ENCODE results near the gene PTK6. TPM values are rescaled to one million over a fixed set of nuclear protein-coding genes. Genes with fewer than 3 reads are reported as not detected.

Gene PTK6
- total RNA-seq, 2 donors from 2014 or later: 0.69 to 1.9 TPM

GRCh38 chr20:63544958-63545516, 7.9 kb upstream of the PTK6 start:
- no peak overlapping the region for H3K4me3 Mint-ChIP-seq
- H3K27me3 Mint-ChIP-seq: peaks cover 4% of the 10 kb centered on the region
- H3K27ac Mint-ChIP-seq: peak overlapping the region; percentile 8
- no peak for ATAC-seq (replicated peaks)
- H3K4me1 Mint-ChIP-seq: peaks cover 5% of the 10 kb centered on the region
- H3K36me3 Mint-ChIP-seq (ENCODE audit: low read depth): no peaks in the 10 kb centered on the region
- no peaks in the 10 kb centered on the region for H3K9me3 Mint-ChIP-seq

GRCh38 chr20:63544241-63544957, 7.2 kb upstream of the PTK6 start:
- Mint-ChIP-seq H3K4me3 (no peak overlapping the region), H3K9me3 (no peaks in the 10 kb centered on the region), H3K27me3 (peaks cover 1% of the 10 kb centered on the region), H3K36me3 (ENCODE audit: low read depth) (no peaks in the 10 kb centered on the region), H3K4me1 (peaks cover 5% of the 10 kb centered on the region), H3K27ac (no peak overlapping the region)
- ATAC-seq (replicated peaks): no peak

- Mint-ChIP-seq H3K4me1 (peaks cover 5% of the 10 kb centered on the region), H3K4me3 (no peak overlapping the region), H3K9me3 (no peaks in the 10 kb centered on the region), H3K27ac (no peak overlapping the region), H3K36me3 (ENCODE audit: low read depth) (no peaks in the 10 kb centered on the region), H3K27me3 (no peaks in the 10 kb centered on the region)
- ATAC-seq (replicated peaks): no peak
Observed at GRCh38 chr20:63543733-63544132, 6.6 kb upstream of the PTK6 start.

- Mint-ChIP-seq H3K9me3 (no peaks in the 10 kb centered on the region), H3K4me3 (no peak overlapping the region), H3K36me3 (ENCODE audit: low read depth) (no peaks in the 10 kb centered on the region), H3K4me1 (peaks cover 5% of the 10 kb centered on the region), H3K27ac (no peak overlapping the region), H3K27me3 (no peaks in the 10 kb centered on the region)
- ATAC-seq (replicated peaks): no peak
Observed at GRCh38 chr20:63543131-63543530, 6.0 kb upstream of the PTK6 start.

GRCh38 chr20:63542696-63543095, 5.5 kb upstream of the PTK6 start:
- Mint-ChIP-seq H3K4me1 (peaks cover 5% of the 10 kb centered on the region), H3K27me3 (no peaks in the 10 kb centered on the region), H3K27ac (no peak overlapping the region), H3K36me3 (ENCODE audit: low read depth) (no peaks in the 10 kb centered on the region), H3K4me3 (no peak overlapping the region), H3K9me3 (no peaks in the 10 kb centered on the region)
- no peak for ATAC-seq (replicated peaks)

GRCh38 chr20:63542031-63542559, 4.9 kb upstream of the PTK6 start:
- no peak for ATAC-seq (replicated peaks)
- no peak overlapping the region for H3K27ac Mint-ChIP-seq
- no peaks in the 10 kb centered on the region for H3K36me3 Mint-ChIP-seq (ENCODE audit: low read depth)
- H3K4me1 Mint-ChIP-seq: peaks cover 5% of the 10 kb centered on the region
- no peaks in the 10 kb centered on the region for H3K27me3 Mint-ChIP-seq
- no peak overlapping the region for H3K4me3 Mint-ChIP-seq
- no peaks in the 10 kb centered on the region for H3K9me3 Mint-ChIP-seq

- Mint-ChIP-seq H3K4me1 (peaks cover 5% of the 10 kb centered on the region), H3K27me3 (no peaks in the 10 kb centered on the region), H3K36me3 (ENCODE audit: low read depth) (no peaks in the 10 kb centered on the region), H3K9me3 (no peaks in the 10 kb centered on the region), H3K27ac (no peak overlapping the region), H3K4me3 (no peak overlapping the region)
- no peak for ATAC-seq (replicated peaks)
Observed at GRCh38 chr20:63541371-63541770, 4.2 kb upstream of the PTK6 start.

- Mint-ChIP-seq H3K4me3 (no peak overlapping the region), H3K9me3 (no peaks in the 10 kb centered on the region), H3K27me3 (no peaks in the 10 kb centered on the region), H3K4me1 (peaks cover 5% of the 10 kb centered on the region), H3K27ac (no peak overlapping the region), H3K36me3 (ENCODE audit: low read depth) (no peaks in the 10 kb centered on the region)
- ATAC-seq (replicated peaks): no peak
Observed at GRCh38 chr20:63540417-63541186, 3.4 kb upstream of the PTK6 start.

- H3K9me3 Mint-ChIP-seq: no peaks in the 10 kb centered on the region
- no peak overlapping the region for H3K27ac Mint-ChIP-seq
- no peak for ATAC-seq (replicated peaks)
- no peak overlapping the region for H3K4me3 Mint-ChIP-seq
- H3K4me1 Mint-ChIP-seq: peaks cover 5% of the 10 kb centered on the region
- no peaks in the 10 kb centered on the region for H3K36me3 Mint-ChIP-seq (ENCODE audit: low read depth)
- no peaks in the 10 kb centered on the region for H3K27me3 Mint-ChIP-seq
Observed at GRCh38 chr20:63539441-63540370, 2.5 kb upstream of the PTK6 start.

- Mint-ChIP-seq H3K9me3 (no peaks in the 10 kb centered on the region), H3K4me1 (peaks cover 5% of the 10 kb centered on the region), H3K27ac (no peak overlapping the region), H3K4me3 (no peak overlapping the region), H3K27me3 (no peaks in the 10 kb centered on the region), H3K36me3 (ENCODE audit: low read depth) (no peaks in the 10 kb centered on the region)
- ATAC-seq (replicated peaks): no peak
Observed at GRCh38 chr20:63539092-63539430, 1.9 kb upstream of the PTK6 start.

- H3K27me3 Mint-ChIP-seq: no peaks in the 10 kb centered on the region
- H3K4me3 Mint-ChIP-seq: peak overlapping the region; percentile 67
- ATAC-seq (replicated peaks): peak; percentile 8
- H3K9me3 Mint-ChIP-seq: no peaks in the 10 kb centered on the region
- no peaks in the 10 kb centered on the region for H3K36me3 Mint-ChIP-seq (ENCODE audit: low read depth)
- H3K4me1 Mint-ChIP-seq: no peaks in the 10 kb centered on the region
- peak overlapping the region; percentile 86 for H3K27ac Mint-ChIP-seq
Observed at GRCh38 chr20:63538204-63539091, 1.3 kb upstream of the PTK6 start.

GRCh38 chr20:63537525-63538203, 488 bp upstream of the PTK6 start:
- Mint-ChIP-seq H3K36me3 (ENCODE audit: low read depth) (no peaks in the 10 kb centered on the region), H3K9me3 (no peaks in the 10 kb centered on the region), H3K27me3 (no peaks in the 10 kb centered on the region), H3K27ac (peak overlapping the region; percentile 86), H3K4me1 (no peaks in the 10 kb centered on the region), H3K4me3 (peak overlapping the region; percentile 67)
- ATAC-seq (replicated peaks): peak; percentile 94

Measured in activated T-helper 17 cell treated with anti-CD3 and anti-CD28 coated beads, Interleukin-2, amount 50 U/mL, for 72 hours (primary cell).